ENCODE data around the gene TMEM272.

TMEM272 gene

GRCh38 chr13:51856027-51856736 is 11.2 kb upstream of the TMEM272 start:
- DNase-seq, result no peak

- no peak for DNase-seq
Measured at GRCh38 chr13:51849145-51850101, 4.4 kb upstream of the TMEM272 start.

- no peak for DNase-seq
Measured at GRCh38 chr13:51848674-51849073, 3.7 kb upstream of the TMEM272 start.

- DNase-seq, result no peak
Measured at GRCh38 chr13:51846756-51847155, 1.8 kb upstream of the TMEM272 start.

- no peak for DNase-seq
Measured at GRCh38 chr13:51845574-51846318, 769 bp upstream of the TMEM272 start.

- DNase-seq, result no peak
Measured at GRCh38 chr13:51843529-51843928, 1.4 kb downstream of the TMEM272 start.

- DNase-seq, result no peak
Measured at GRCh38 chr13:51841732-51842131, 3.2 kb downstream of the TMEM272 start.

GRCh38 chr13:51840917-51841316 is 4.1 kb downstream of the TMEM272 start:
- no peak for DNase-seq

- no peak for DNase-seq
Measured at GRCh38 chr13:51839711-51840540, 5.1 kb downstream of the TMEM272 start.

- no peak for DNase-seq
Measured at GRCh38 chr13:51838240-51838846, 6.6 kb downstream of the TMEM272 start.

- DNase-seq, result no peak
Measured at GRCh38 chr13:51837016-51837415, 8.0 kb downstream of the TMEM272 start.

- DNase-seq, result peak in 4 of 58 donors; percentile 6 to 16 (median 11)
Measured at GRCh38 chr13:51834581-51835171, 10.3 kb downstream of the TMEM272 start.

GRCh38 chr13:51833980-51834379 is 11.0 kb downstream of the TMEM272 start:
- DNase-seq, result no peak

- peak in 8 of 58 donors; percentile 5 to 36 (median 10) for DNase-seq
Measured at GRCh38 chr13:51832471-51833152, 12.4 kb downstream of the TMEM272 start.

- DNase-seq, result no peak
Measured at GRCh38 chr13:51831519-51831918, 13.5 kb downstream of the TMEM272 start.

GRCh38 chr13:51829568-51829899 is 15.4 kb downstream of the TMEM272 start:
- no peak for DNase-seq

- no peak for DNase-seq
Measured at GRCh38 chr13:51828730-51829567, 16.0 kb downstream of the TMEM272 start.

GRCh38 chr13:51827254-51827653 is 17.7 kb downstream of the TMEM272 start:
- DNase-seq, result no peak
